SKM-1 (cell line): ENCODE data around the gene TRIM71.

Experiments
- DNase-seq: peaks from one replicate; lab custom pipeline; 2025; ENCODE audit not compliant: unreplicated experiment; lab: John Stamatoyannopoulos, UW

Gene TRIM71

DNA sequence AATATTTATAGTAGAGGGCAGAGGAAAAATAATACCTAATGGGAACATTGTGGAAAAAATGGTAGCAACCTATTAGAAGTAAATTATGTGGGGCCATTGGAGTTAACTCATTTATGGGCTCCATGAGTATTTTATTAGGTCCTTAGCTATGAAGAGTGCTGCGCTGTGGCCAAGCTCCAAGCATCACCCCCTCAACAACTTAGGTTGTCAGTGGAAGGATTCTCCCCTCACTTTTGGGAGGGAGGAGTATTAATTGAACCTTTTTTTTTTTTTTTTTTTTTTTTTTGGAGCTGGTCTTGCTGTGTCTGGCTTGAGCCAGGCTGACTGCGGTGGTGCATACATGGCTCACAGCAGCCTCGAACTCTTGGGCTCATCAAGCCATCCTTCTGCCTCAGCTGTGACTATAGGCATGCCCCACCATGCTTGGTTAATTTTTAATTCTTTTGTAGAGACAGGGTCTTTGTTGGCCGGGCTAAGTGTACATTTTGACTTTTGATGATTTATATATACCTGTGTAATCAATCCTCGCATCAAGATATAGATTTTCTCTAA is 45.2 kb downstream of the TRIM71 start:
- no peak for DNase-seq

DNA sequence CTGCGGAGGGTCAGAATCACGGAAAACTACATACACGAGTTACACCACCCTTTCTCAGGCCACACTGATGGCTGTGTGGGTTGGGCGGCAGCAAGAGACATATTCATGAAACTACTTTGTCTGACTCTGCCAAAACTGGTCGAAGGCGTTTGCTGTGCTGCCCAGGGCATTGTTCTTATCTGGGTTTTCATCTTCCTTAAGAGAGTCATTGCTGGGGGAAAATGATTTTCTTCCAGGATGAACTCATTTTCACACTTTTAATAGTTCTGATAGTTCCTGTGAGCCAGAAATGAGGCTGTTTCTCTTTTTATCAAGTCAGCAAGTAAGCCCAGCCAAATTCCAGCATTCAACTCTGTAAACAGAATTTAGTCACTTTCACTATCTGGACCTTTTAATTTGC is 47.6 kb downstream of the TRIM71 start:
- no peak for DNase-seq

DNA sequence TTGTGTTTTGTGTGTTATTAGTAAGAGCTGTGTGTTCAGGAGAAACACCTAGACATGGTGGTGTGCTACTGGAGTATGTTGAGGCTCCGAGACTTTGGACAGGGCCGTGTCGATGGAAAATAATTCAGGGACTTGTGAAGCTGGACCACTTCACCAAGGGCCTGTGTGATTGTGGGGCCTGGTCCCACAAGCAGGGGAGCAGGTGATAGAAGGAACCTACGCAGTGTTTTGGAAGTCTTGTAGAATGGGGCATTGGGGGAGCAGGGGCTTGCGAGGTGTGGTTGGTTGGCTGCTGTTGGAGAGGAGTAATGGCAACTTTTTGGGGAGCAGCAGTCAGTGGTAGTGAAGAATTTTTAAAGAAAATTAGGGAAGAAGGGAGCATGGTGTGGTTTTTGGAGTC is 48.7 kb downstream of the TRIM71 start:
- no peak for DNase-seq

DNA sequence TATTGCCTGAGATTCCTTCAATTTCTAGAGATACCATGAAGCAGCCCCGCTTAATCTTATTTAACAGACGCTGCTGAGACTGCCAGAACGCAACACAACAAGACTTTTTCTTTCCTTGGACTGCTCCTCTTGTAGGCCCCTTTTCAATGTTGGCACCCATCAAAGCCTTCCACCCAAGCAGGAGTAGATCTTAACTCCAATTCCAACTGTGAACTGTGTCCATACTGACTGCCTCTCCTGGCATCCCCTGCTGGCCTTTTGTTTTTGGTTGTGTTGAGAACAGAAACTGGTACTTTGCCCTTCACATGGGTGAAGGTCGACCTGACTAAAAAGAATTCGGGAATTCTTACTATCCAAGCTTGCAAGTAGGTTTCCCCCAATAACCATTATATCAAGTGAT is 50.2 kb downstream of the TRIM71 start:
- DNase-seq, result no peak

DNA sequence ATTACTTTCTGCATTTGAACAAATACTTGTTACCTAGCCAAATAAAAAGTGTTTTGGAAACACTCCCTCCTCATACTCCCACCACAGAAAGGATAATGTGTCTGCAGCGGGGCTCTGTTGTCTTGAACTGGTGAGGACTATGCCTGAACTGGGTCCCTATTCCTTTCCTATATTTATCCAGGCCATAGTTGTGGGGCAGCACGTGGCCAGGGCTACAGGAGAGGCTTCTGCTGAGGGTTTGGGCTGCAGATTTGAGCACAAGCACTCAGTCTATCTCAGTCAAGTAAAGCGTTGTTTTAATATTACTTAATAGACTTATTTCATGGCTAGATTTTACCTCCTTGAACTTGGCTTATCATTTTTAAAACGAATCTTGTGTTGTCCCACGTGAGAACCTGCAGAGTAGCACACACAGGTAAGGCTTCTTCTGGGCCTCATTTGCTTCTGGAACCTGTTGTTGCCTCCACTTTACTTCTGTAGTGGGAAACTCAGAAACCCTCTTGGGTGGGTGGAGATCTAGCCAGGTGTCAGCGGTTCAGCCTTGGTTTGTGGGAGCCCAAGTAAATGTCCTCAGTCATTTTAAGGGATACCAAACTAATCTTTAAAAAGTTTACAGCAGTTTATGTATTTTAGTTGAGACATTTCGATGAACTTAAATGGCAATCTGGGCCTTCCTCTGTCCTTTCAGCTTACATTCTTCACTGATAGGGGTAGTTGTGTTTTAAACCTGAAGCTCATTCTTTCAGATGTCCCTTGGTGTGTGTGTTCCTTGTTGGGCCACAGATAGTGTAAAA is 51.1 kb downstream of the TRIM71 start:
- DNase-seq, result no peak

DNA sequence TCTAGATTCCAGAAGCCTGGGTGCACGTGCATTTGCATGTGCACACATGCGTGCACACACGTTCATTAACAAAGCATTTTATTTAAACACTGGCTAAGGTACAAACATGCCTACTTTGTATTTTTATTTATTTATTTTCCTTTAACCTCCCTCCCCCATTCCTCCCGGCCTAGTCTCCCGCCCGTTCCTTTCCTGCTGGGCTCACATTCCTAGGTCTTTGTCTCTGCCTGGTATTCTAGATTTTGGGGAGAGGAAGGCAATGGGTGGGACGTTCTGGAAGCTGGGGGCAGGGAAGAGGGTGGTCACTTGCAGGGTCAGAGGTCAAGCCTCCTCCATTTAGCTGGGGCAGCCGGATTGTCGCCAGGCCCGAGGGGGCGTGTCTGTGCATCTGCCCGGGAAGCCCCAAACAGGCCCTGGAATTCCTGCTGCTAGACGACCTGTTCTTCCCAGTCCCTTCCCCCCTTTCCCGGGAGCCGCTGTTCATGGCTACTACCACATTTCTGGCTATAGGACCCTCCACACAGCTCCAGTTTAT is 51.8 kb downstream of the TRIM71 start:
- DNase-seq, result no peak

DNA sequence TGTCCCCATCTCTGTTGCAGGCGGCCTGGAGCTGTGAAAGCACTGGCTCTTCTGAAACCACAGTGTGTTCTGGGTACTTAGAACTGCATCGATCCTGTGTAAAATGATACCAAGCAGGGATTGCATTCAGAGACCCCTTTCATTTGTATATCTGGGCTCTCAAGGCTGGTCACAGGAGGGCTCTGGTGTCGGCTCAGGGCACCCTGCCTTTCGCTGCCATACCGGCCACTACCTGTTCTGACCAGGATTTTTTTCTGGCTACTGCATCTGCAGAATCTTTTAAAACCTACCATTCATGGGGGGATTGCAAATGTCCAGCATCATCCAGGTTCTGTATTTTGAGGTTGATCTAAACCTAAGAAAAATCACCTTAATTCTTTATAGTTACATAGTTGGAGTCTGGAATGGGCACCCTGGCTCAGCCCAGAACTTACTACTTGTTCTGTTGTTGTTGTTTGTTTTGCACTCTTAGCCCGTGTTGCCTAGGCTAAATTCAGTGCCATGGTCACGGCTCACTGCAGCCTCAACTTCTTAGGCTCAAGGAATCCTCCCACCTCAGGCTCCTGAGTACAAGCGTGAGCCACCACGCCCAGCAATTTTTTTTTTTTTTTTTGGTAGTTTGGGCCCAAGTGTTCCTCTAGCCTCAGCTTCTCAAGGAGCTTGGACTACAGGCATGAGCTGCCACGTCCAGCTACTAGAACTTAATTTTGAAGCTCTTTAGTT is 52.7 kb downstream of the TRIM71 start:
- no peak for DNase-seq

DNA sequence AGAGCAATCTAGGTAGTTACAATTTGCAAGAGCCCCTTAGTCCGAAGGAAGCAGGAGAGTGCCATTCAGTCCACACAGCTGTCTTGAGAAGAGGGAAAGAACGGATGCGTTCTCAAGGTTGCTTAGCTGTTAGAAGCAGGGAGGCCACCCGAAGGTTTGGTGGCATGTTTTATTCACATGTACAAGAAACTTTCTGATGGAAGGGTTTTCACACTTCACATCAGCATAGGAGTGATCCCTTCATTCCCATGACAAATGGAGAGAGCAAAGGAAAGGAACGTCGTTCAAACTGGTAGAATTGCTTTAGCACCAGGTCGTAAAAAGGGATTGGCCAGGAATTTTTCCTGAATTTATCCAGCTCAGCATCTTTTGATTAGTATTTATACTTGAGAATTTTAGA is 53.5 kb downstream of the TRIM71 start:
- no peak for DNase-seq

DNA sequence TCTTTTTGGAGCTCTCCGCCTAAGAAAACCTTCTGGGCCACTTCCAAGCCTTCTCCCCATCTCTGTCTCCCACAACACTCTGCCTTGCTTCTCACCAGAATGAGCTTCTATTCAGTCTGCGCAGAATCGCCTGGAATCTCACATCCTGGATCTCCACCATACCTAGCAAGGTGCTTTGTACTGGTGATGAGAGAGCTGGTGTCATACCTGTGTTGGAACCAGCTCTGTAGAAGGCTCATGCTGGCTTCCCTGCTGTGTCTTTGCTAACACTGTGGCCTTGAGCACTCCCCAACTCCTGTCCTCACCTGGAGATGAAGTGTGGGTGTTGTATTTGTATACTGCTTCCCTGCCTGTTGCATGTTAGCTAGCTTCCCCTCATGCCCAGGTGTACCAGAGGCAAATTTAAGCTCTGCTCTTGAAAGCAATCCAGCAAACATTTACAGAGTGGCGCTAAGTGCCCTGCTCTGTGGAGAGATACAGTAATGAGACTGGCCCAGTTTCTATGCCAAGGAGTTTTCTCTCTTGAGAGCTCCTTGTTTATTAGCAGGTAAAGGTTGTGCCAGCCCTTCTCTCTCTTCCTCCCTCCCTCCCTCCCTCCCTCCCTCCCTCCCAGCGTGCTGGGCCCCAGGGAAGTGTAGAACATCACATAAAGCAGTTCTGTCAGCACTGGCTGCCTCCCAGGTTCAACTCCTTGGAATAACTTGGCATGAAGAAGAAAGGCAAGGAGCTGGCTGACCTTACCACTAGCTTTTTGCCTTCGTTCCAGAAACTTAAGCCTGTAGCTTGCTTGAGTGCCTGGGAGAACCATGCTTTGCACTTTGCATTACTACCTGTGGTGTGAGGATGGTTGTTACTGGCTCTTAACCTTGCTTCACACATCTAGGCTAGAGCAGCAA is 54.9 kb downstream of the TRIM71 start:
- DNase-seq, result no peak

DNA sequence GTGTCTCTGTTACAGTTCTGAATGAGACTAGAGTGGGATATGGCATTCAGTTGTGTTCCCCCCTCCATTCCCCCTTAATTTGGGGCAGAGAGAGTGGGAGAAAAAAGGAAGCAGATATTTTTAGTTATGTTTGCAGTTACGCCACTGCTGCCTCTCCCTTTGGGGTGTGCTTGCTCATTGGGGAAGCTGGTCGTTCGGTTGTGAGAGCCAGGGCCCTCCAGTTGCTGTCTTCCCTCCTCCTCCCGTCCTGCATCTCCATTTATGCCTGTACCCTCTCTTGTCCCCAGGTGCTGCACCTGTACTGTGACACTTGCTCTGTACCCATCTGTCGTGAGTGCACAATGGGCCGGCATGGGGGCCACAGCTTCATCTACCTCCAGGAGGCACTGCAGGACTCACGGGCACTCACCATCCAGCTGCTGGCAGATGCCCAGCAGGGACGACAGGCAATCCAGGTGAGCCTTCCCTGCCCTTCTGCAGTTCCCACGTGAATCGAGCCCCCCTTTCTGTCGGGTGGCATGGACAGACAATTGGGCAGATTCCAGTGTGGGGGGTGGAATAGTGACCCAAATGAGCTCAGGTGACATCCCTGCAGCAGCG is 55.8 kb downstream of the TRIM71 start:
- DNase-seq, result peak; percentile 18

DNA sequence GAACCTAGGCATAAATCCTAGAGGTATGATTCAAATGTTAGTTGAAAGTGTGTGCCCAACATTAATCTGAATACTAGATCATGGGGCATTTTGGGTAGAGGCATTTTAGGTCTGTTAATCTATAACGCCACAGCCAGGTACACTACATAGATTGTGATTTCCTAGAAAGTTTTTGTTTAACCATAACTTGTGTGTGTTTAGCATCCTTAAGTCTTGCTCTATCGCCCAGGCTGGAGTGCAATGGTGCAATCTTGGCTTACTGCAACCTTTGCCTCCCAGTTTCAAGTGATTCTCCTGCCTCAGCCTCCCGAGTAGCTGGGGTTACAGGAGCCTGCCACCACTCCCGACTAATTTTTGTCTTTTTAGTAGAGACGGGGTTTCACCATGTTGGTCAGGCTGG is 59.1 kb downstream of the TRIM71 start:
- DNase-seq, result no peak

DNA sequence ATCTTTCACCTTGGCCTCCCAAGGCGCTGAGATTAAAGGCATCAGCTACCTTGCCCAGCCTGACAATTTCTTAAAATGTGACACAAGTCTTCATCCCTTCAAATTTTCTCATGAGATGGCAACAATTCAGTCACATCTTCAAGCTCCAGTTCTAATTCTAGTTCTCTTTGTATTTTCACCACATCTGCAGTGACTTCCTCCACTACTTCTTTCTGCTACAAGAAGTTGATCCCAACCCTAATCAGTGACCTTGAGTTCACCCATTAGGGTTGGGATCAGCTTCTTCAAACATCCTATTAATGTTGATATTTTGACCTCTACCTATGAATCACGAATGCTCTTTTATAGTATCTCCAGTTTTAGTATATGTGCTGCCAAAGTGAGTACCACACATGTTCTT is 59.8 kb downstream of the TRIM71 start:
- DNase-seq, result no peak

DNA sequence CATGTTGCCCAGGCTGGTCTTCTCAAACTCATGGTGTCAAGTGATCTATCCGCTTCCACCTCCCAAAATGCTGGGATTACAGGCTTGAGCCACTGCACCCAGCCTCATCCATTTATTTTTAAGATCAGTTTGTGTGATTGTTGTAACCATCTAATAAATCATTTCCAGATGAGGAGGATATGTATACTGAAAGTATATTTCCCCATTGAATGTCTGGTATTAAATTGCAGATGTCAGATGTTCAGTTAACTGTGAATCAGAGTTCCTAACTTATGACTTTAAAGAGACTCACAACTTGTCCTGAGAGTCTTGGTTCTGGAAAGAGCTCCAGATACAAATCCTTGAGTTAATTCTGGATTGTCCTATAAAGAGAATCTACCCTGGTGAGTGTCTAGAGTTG is 62.4 kb downstream of the TRIM71 start:
- DNase-seq, result no peak

DNA sequence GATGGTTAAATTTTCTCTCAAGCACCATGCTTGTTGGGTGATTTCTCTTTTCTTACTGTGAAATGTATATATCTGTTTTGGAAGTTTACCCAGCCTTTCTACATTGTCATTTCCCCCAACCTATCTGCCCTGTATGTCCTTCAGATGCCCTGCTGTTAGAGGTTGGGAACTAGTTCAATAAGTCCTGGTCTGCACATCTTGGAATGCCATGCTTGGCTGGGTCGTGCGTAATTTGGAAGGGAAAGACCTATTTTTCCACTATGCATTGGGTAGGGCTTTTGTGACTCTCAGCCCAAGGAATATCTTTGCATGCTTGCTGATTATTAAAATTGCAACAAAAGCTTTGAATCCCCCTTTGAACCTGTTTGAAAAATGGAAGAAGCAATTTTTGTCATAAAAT is 63.8 kb downstream of the TRIM71 start:
- no peak for DNase-seq

DNA sequence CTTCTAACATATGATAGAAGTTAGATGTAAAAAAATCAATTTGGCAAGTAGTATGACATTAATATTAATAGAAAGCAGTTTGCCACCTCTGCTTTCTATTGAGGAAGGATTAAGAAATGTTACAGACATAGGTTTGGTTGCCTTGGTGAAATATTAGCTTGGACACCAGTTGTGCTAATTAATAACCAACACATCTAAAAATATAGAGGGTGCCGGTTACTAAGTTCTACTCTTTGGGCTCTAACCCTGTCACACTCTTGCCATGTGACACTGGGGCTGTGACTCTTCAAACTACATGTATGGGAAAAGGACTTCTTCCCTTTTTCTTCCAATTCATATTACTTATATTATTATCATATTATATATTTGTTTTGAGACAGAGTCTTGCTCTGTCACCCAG is 64.4 kb downstream of the TRIM71 start:
- DNase-seq, result no peak

DNA sequence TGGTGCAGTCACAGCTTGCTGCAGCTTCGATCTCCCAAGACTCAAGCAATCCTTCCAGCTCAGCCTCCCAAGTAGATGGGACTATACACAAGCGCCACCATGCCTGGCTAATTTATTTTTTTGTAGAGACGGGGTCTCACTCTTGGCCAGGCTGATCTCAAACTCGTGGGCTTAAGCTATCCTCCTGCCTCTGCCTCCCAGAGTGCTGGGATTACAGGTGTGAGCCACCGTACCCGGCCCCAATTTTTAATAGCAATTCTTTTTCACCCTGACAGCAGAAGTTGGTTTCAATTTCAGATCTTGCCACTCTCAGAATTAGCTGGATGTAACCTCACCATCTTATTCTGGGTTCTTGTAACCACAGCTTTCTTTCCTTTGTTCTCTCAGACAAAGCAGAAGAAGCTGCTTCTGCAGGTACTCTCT is 64.8 kb downstream of the TRIM71 start:
- DNase-seq, result no peak

DNA sequence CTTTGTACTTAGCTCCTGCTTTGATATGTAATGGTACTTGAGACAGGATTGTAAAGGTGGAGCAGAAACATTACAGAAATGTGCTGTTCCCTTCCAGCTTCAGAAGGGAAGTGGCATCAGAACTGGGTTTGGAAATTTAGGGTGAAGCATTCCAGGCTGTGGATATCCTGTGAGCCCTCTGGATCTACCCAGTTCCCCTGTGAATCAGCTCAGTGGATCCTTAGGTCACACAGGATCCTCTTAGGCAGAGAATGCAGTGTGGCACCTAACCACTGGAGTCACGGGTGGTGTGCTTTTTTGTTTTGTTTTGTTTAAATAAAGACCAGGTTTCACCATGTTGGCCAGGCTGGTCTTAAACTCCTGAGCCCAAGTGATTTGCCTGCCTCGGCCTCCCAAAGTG is 66.0 kb downstream of the TRIM71 start:
- DNase-seq, result no peak

DNA sequence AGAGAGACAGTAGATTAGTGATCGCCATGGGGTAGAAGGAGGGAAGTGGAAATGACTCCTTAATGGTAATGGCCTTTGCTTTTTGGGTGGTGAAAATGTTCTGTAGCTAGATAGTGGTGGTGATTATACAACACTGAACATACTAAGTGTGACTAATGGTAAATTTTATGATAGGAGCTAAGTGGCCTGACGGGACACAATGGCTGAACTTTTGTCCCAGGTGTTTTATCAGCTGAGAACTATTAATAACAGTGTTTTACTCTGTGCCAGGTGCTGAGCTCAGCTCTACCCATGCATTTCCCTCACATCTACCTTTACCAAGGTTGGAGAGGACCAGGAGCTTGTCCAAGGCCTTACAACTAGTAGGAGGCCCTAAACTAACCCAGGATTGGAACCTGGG is 66.8 kb downstream of the TRIM71 start:
- no peak for DNase-seq

DNA sequence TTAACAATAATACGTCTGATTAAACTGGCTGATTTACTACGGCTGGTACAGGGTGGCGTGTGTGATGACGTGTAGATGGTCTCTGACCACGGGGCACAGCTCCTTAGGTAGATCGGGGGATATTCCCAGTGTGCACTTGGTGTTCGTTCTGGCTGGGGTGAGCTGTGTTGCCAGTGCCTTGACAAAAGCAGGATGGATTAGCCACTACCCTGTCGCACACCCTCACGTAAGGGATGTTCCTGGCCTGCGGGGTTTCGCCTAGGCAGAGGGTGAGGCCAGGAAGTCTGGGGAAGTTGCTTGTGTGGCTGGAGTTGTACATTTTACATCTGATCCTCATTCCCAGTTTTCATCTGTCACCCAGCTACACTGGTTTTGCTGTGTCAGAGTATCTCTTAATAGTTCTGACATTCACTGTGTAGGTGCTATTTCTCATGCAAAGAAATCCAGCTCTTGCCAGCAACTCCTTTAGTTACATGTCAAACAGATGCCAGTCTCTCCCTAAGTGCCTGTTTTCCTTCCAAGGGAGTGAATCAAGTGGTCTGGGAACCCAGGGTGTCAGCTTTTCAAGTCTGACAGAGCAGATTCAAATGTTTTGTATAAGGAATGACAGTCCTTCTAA is 67.6 kb downstream of the TRIM71 start:
- no peak for DNase-seq

DNA sequence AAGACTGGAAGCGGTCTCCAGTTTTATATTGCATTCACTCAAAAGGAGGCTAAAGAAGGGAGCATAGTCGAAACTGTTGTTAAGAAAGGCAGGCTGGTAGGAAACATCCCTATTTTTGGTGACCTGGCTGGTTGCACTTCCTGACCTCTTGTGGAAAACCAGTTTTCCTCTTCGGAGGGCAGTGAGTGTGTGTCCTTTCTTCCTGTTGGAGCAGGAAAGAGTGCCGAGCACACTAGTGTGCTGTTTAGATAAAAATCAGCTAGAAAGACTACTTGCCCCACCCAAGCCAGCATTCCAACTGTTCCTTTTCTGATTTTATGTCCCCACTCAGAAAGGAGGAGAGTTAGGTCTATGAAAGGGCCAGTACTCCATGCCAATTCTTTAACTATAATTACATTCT is 68.5 kb downstream of the TRIM71 start:
- no peak for DNase-seq
